ENCODE measurements around the gene REV1.

Gene REV1

GRCh38 chr2:99468155-99468554 lies 21.7 kb downstream of the REV1 start:
- FAIRE-seq = no peak
- no peak for TF ChIP-seq CTCF (IDR thresholded peaks at IDR 0.05; ENCODE audit: insufficient read depth, missing control alignments)
- DNase-seq (ENCODE audit: insufficient read length, low spot score) = no peak

- DNase-seq (ENCODE audit: insufficient read length, low spot score) = no peak
- FAIRE-seq = no peak
- no peak for TF ChIP-seq CTCF (IDR thresholded peaks at IDR 0.05; ENCODE audit: insufficient read depth, missing control alignments)
Observed at GRCh38 chr2:99467390-99467789, 22.4 kb downstream of the REV1 start.

GRCh38 chr2:99461828-99462483 lies 27.9 kb downstream of the REV1 start:
- TF ChIP-seq CTCF (IDR thresholded peaks at IDR 0.05; ENCODE audit: insufficient read depth, missing control alignments) = no peak
- no peak for FAIRE-seq

GRCh38 chr2:99458529-99458928 lies 31.3 kb downstream of the REV1 start:
- no peak for TF ChIP-seq CTCF (IDR thresholded peaks at IDR 0.05; ENCODE audit: insufficient read depth, missing control alignments)
- no peak for FAIRE-seq
- no peak for DNase-seq (ENCODE audit: insufficient read length, low spot score)

More at GRCh38 chr2:99461828-99462483, 27.9 kb downstream of the REV1 start:
- DNase-seq (ENCODE audit: insufficient read length, low spot score) = no peak

- FAIRE-seq (no peak), DNase-seq (ENCODE audit: insufficient read length, low spot score) (no peak)
- no peak for TF ChIP-seq CTCF (IDR thresholded peaks at IDR 0.05; ENCODE audit: insufficient read depth, missing control alignments)
Observed at GRCh38 chr2:99451686-99452085, 38.1 kb downstream of the REV1 start.

GRCh38 chr2:99451280-99451679 lies 38.5 kb downstream of the REV1 start:
- no peak for DNase-seq (ENCODE audit: insufficient read length, low spot score)
- no peak for TF ChIP-seq CTCF (IDR thresholded peaks at IDR 0.05; ENCODE audit: insufficient read depth, missing control alignments)
- no peak for FAIRE-seq

GRCh38 chr2:99450199-99450598 lies 39.6 kb downstream of the REV1 start:
- no peak for DNase-seq (ENCODE audit: insufficient read length, low spot score)
- FAIRE-seq = no peak
- TF ChIP-seq CTCF (IDR thresholded peaks at IDR 0.05; ENCODE audit: insufficient read depth, missing control alignments) = no peak

Measured in D721Med (cell line).